ENCODE measurements around the gene PCGF1.

The PCGF1 gene

GRCh38 chr2:74507145-74507925 is at the start of gene PCGF1:
Gene PCGF1 (minus strand): TSS chr2:74507695. CDS start chr2:74507668, 27 bp downstream.
- DNase-seq: peak; percentile 96 to 97

- no peak for DNase-seq
Measured at GRCh38 chr2:74556831-74557370, 49.4 kb upstream of the PCGF1 start.

- DNase-seq: no peak
Measured at GRCh38 chr2:74556159-74556558, 48.7 kb upstream of the PCGF1 start.

GRCh38 chr2:74555610-74556103 is 48.2 kb upstream of the PCGF1 start:
- no peak for DNase-seq

GRCh38 chr2:74554820-74555531 is 47.5 kb upstream of the PCGF1 start:
- DNase-seq: peak in 1 of 2 experiments; percentile 49

- DNase-seq: peak; percentile 57 to 74
Measured at GRCh38 chr2:74553892-74554819, 46.7 kb upstream of the PCGF1 start, which contains the start of the genes DOK1 and LOXL3. Gene DOK1 (plus strand): TSS chr2:74554720. CDS start chr2:74554755, 35 bp downstream. Gene LOXL3 (minus strand): TSS chr2:74553942. CDS start chr2:74552634, 1,308 bp downstream.

GRCh38 chr2:74552914-74553811 is 45.7 kb upstream of the PCGF1 start:
- peak in 1 of 2 experiments; percentile 27 for DNase-seq

GRCh38 chr2:74551942-74552913 is 44.7 kb upstream of the PCGF1 start:
- DNase-seq: no peak

- DNase-seq: no peak
Measured at GRCh38 chr2:74551530-74551929, 44.0 kb upstream of the PCGF1 start.

- no peak for DNase-seq
Measured at GRCh38 chr2:74550231-74550630, 42.7 kb upstream of the PCGF1 start.

- peak; percentile 46 to 67 for DNase-seq
Measured at GRCh38 chr2:74548900-74549826, 41.7 kb upstream of the PCGF1 start.

GRCh38 chr2:74548285-74548899 is 40.9 kb upstream of the PCGF1 start:
- peak; percentile 55 to 67 for DNase-seq

GRCh38 chr2:74546004-74546403 is 38.5 kb upstream of the PCGF1 start:
- DNase-seq: no peak

GRCh38 chr2:74544634-74545033 is 37.1 kb upstream of the PCGF1 start:
- DNase-seq: peak in 1 of 2 experiments; percentile 7

- no peak for DNase-seq
Measured at GRCh38 chr2:74542978-74543377, 35.5 kb upstream of the PCGF1 start.

GRCh38 chr2:74540291-74540690 is 32.8 kb upstream of the PCGF1 start:
- no peak for DNase-seq

- no peak for DNase-seq
Measured at GRCh38 chr2:74538881-74539339, 31.4 kb upstream of the PCGF1 start.

GRCh38 chr2:74537140-74537539 is 29.6 kb upstream of the PCGF1 start:
- no peak for DNase-seq
